Kidney (tissue), 14 donors: Measurements from ENCODE around the gene RBPMS2. TPM values are rescaled to one million over a fixed set of nuclear protein-coding genes. Genes with fewer than 3 reads are reported as not detected.
A peak's percentile ranks its signal among the peaks of the same experiment; 100 is the strongest.

Experiments used
- DNase-seq, 5 donors: peaks; one replicate each; pipeline ENCODE4 v3.0.0-alpha.2; 2013 to 2020
- FAIRE-seq: peaks from 2 replicates; lab custom pipeline; 2012; peaks lifted over from hg19 to GRCh38; lab: Jason Lieb, UNC
- H3K27ac ChIP-seq, 2 donors: one replicate each; pipeline ENCODE4 v1.7.0; 2013; ENCODE audit warnings: low read depth in 2 of 2, low read length in 2 of 2, inconsistent platforms in 1 of 2
- H3K27me3 ChIP-seq: one replicate; pipeline ENCODE4 v1.7.1; 2013; ENCODE audit warnings: low read length, inconsistent platforms; ENCODE audit not compliant: control insufficient read depth, insufficient read depth
- H3K36me3 ChIP-seq, 3 donors: one replicate each; pipeline versions ENCODE4 v1.7.0 to v1.7.1; 2013; ENCODE audit warnings: low read length in 3 of 3, control low read depth in 1 of 3, inconsistent platforms in 1 of 3; ENCODE audit not compliant: insufficient read depth in 3 of 3, control insufficient read depth in 2 of 3
- H3K4me1 ChIP-seq, 3 donors: one replicate each; pipeline versions ENCODE4 v1.7.0 to v1.7.1; 2013; ENCODE audit warnings: low read length in 3 of 3, inconsistent platforms in 1 of 3, low read depth in 1 of 3; ENCODE audit not compliant: control insufficient read depth in 2 of 3, insufficient read depth in 2 of 3
- H3K4me3 ChIP-seq, 3 donors: one replicate each; pipeline versions ENCODE4 v1.7.0 to v1.8.1; 2013; ENCODE audit warnings: low read length in 3 of 3, control low read depth in 1 of 3, inconsistent platforms in 1 of 3
- H3K9ac ChIP-seq, 3 donors: one replicate each; pipeline versions ENCODE4 v1.7.0 to v1.7.1; 2013; ENCODE audit warnings: low read length in 3 of 3, control low read depth in 1 of 3, inconsistent platforms in 1 of 3
- H3K9me3 ChIP-seq, 3 donors: one replicate each; pipeline versions ENCODE4 v1.7.0 to v1.7.1; 2013; ENCODE audit warnings: low read length in 3 of 3, control low read depth in 1 of 3, inconsistent platforms in 1 of 3; ENCODE audit not compliant: control insufficient read depth in 2 of 3, insufficient read depth in 1 of 3
- CTCF ChIP-seq: IDR thresholded peaks from 3 replicates; pipeline ENCODE4 v1.5.1; 2012; ENCODE audit warnings: mild to moderate bottlenecking, moderate library complexity, borderline replicate concordance; ENCODE audit not compliant: insufficient read depth; ENCODE audit errors: extremely low read depth
- intact Hi-C: fragments of 100-400 bp; cut with DNase I; formaldehyde crosslinking; loops from one replicate; pipeline ENCODE4 v1.11.1; 2022
- polyA plus RNA-seq: library from polyadenylated mRNA; stranded (reverse); fragments of 350-450 nt; fragmentation: Illumina TruSeq; extraction: RNeasy Lipid Tissue Mini Kit (QIAGEN cat#74804); gene quantifications from one replicate; pipeline ENCODE4 v1.2.3, GENCODE V29; 2014; ENCODE audit warnings: low read depth, low replicate concordance; ENCODE audit not compliant: insufficient read depth
- total RNA-seq: library from RNA; stranded (reverse); fragmentation: NEBNext Ultra II Directional; extraction: Animal tissue kit (Norgen Biotek cat#: 25700); gene quantifications from one replicate; pipeline ENCODE4 v1.2.1, GENCODE V29; 2021
- donor health status: control.
- donor health status: control.
- donor health status: control.
- donor health status: control.
- donor health status: control.
- donor health status: DM: yes; HTN: yes; CAD: no.
- donor health status: Normal renal cell carcinoma (clear cell type).

RBPMS2 gene
- total and polyA plus RNA-seq, 2 donors from 2014 or later = 8.2 to 24.2 TPM

- Histone ChIP-seq H3K27ac (no peak overlapping the region), H3K4me1 (peaks cover 5 to 43% (median 25%) of the 10 kb centered on the region in 3 donors), H3K4me3 (peak overlapping the region in 1 of 3 donors; percentile 93), H3K27me3 (no peaks in the 10 kb centered on the region), H3K36me3 (no peaks in the 10 kb centered on the region), H3K9me3 (no peaks in the 10 kb centered on the region), H3K9ac (peak overlapping the region in 1 of 3 donors; percentile 78)
- FAIRE-seq (no peak), DNase-seq (no peak)
- intact Hi-C loops = no loop called here
- TF ChIP-seq CTCF = no peak
Measured at GRCh38 chr15:64701051-64701450, 74.3 kb downstream of the RBPMS2 start.

- Histone ChIP-seq H3K4me3 (peak overlapping the region in 1 of 3 donors; percentile 7), H3K4me1 (peaks cover 5 to 43% (median 25%) of the 10 kb centered on the region in 3 donors), H3K36me3 (peaks cover 0 to 7% (median 0%) of the 10 kb centered on the region in 3 donors), H3K27me3 (no peaks in the 10 kb centered on the region), H3K9ac (peak overlapping the region in 2 of 3 donors; percentile 0 to 53), H3K9me3 (no peaks in the 10 kb centered on the region), H3K27ac (peak overlapping the region; percentile 71 to 80)
- FAIRE-seq (no peak), DNase-seq (peak in 4 of 5 donors; percentile 81 to 87 (median 84))
- TF ChIP-seq CTCF = no peak
- intact Hi-C loops = no loop called here
Measured at GRCh38 chr15:64699751-64700388, 75.5 kb downstream of the RBPMS2 start.

- FAIRE-seq (no peak), DNase-seq (no peak)
- H3K27me3 ChIP-seq = no peaks in the 10 kb centered on the region
- TF ChIP-seq CTCF = no peak
- peak overlapping the region in 1 of 3 donors; percentile 7 for H3K4me3 ChIP-seq
- H3K27ac ChIP-seq = peak overlapping the region; percentile 45 to 80
- H3K4me1 ChIP-seq = peaks cover 5 to 43% (median 25%) of the 10 kb centered on the region in 3 donors
- intact Hi-C loops = no loop called here
- H3K36me3 ChIP-seq = peaks cover 0 to 7% (median 0%) of the 10 kb centered on the region in 3 donors
- H3K9ac ChIP-seq = no peak overlapping the region
- H3K9me3 ChIP-seq = no peaks in the 10 kb centered on the region
Measured at GRCh38 chr15:64698823-64699222, 76.6 kb downstream of the RBPMS2 start.
